Loucy (cell line): ENCODE results near the gene TREX2.

Experiments used
- H2AFZ ChIP-seq: fragments of 200-600 bp; sonication (generic); 2 replicates; pipeline ENCODE4 v1.6.0; 2016; ENCODE audit warnings: antibody characterized with exemption, mild to moderate bottlenecking, low read length, moderate library complexity
- H3F3A ChIP-seq: fragments of 200-600 bp; 2 replicates; pipeline ENCODE4 v1.6.0; 2016; ENCODE audit warnings: antibody characterized with exemption, low read depth, mild to moderate bottlenecking
- H3K27me3 ChIP-seq: fragments of 200-600 bp; sonication (generic); 2 replicates; pipeline ENCODE4 v1.6.1; 2014; ENCODE audit warnings: low read length, mild to moderate bottlenecking; ENCODE audit not compliant: insufficient read depth, poor library complexity, severe bottlenecking
- H3K36me3 ChIP-seq: fragments of 200-600 bp; sonication (generic); 2 replicates; pipeline ENCODE4 v1.6.1; 2016; ENCODE audit warnings: low read length; ENCODE audit not compliant: insufficient read depth
- H3K4me1 ChIP-seq: fragments of 200-600 bp; sonication (generic); 2 replicates; pipeline ENCODE4 v1.5.1; 2014; ENCODE audit warnings: low read length, mild to moderate bottlenecking; ENCODE audit not compliant: insufficient read depth, poor library complexity, severe bottlenecking
- H3K4me2 ChIP-seq: fragments of 200-600 bp; sonication (generic); 2 replicates; pipeline ENCODE4 v1.6.0; 2014; ENCODE audit warnings: antibody characterized with exemption, low read length, low read depth, mild to moderate bottlenecking; ENCODE audit not compliant: poor library complexity, severe bottlenecking
- H3K4me3 ChIP-seq: fragments of 200-600 bp; sonication (generic); 2 replicates; pipeline ENCODE4 v1.5.1; 2014; ENCODE audit warnings: low read length, mild to moderate bottlenecking, mixed read lengths; ENCODE audit not compliant: poor library complexity, severe bottlenecking
- H3K79me2 ChIP-seq: fragments of 200-600 bp; sonication (generic); 2 replicates; pipeline ENCODE4 v1.6.1; 2014; ENCODE audit warnings: low read length; ENCODE audit not compliant: insufficient read depth
- H3K9ac ChIP-seq: fragments of 200-600 bp; sonication (generic); 2 replicates; pipeline ENCODE4 v1.6.0; 2014; ENCODE audit warnings: mild to moderate bottlenecking, low read depth, low read length, moderate library complexity; ENCODE audit not compliant: poor library complexity, severe bottlenecking
- H3K9me2 ChIP-seq: fragments of 200-600 bp; sonication (generic); replicated peaks from 2 replicates; pipeline ENCODE4 v1.6.1; 2016; ENCODE audit warnings: low read depth, low read length, mixed read lengths
- H3K9me3 ChIP-seq: fragments of 200-600 bp; sonication (generic); 2 replicates; pipeline ENCODE4 v1.6.1; 2014; ENCODE audit warnings: mild to moderate bottlenecking, antibody characterized with exemption, low read length, low read depth; ENCODE audit not compliant: insufficient read depth
- H4K20me1 ChIP-seq: fragments of 200-600 bp; sonication (generic); 2 replicates; pipeline ENCODE4 v1.6.0; 2014; ENCODE audit warnings: antibody characterized with exemption, low read length, mild to moderate bottlenecking; ENCODE audit not compliant: insufficient read depth, poor library complexity, severe bottlenecking
- EZH2phosphoT487 ChIP-seq: fragments of 200-600 bp; IDR thresholded peaks from 2 replicates; pipeline ENCODE4 v1.6.1; 2018; ENCODE audit warnings: antibody characterized with exemption, mild to moderate bottlenecking, moderate library complexity, borderline replicate concordance
- TF ChIP-seq, protein P1 (sequence below): fragments of 200-600 bp; sonication (generic); conservative IDR thresholded peaks from 2 replicates; pipeline ENCODE4 v1.5.1; 2014; ENCODE audit warnings: mild to moderate bottlenecking, antibody characterized with exemption, low read length

TREX2 gene

DNA sequence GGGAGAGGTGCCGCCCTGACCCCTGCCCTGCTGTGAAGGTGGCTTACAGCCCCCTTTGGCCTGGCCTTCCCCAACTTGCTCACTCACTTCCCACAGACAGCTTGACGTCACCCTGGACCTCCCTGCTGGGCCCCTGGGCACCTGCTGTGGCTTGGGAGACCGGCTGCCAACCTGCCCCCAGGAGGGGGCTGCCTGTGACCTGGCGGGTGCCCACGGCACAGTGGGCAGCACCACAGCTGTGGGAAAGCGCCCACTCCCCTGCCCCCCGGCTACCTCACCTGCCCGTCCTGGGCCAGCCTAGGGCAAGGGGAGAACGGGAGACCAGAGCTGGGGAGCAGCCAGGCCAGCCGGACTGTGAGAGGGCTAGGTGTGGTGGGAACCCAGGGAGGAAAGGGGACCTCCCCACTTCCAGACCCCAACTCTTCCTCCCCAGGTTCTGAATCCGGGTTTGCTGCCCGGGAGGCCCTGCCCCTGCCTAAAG is 36.9 kb downstream of the TREX2 start:
- Histone ChIP-seq H4K20me1 (no peaks in the 10 kb centered on the region), H3K9me3 (no peaks in the 10 kb centered on the region), H3K36me3 (no peaks in the 10 kb centered on the region), H3K4me2 (no peak overlapping the region), H3K79me2 (no peaks in the 10 kb centered on the region), H3K4me3 (no peak overlapping the region), H3F3A (no peaks in the 10 kb centered on the region), H3K9ac (no peak overlapping the region), H2AFZ (no peak overlapping the region), H3K9me2 (no peaks in the 10 kb centered on the region), H3K27me3 (no peaks in the 10 kb centered on the region), H3K4me1 (no peaks in the 10 kb centered on the region)
- no peak for TF ChIP-seq EZH2phosphoT487

DNA sequence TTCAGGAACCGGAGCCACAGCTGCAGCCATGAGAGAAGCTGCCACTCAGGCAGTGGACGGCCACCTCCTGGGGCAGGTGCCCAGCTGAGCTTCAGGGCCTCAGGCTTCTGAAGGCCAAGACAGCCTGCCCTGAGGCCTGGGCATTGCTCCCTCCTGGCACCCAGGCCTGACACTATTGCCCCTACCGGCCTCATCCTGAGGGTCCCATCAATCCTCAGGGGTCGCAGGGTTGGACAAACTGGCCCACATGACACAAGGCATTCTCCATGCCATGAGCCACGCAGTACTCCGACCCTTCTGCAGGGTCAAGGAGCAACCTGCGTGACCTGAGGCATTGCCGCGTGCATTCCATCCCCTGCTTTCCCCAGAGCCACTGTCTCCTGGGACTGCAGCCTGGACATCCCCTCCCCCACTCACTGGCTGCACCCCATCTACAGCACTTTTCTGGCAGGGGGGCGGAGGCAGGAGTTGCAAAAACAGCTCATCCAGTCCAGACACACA is 37.6 kb downstream of the TREX2 start:
- no peak overlapping the region for H3K9ac ChIP-seq
- H3K9me2 ChIP-seq, result no peaks in the 10 kb centered on the region
- no peaks in the 10 kb centered on the region for H3K27me3 ChIP-seq
- no peaks in the 10 kb centered on the region for H3F3A ChIP-seq
- H3K4me2 ChIP-seq, result no peak overlapping the region
- no peaks in the 10 kb centered on the region for H3K4me1 ChIP-seq
- no peak overlapping the region for H3K4me3 ChIP-seq
- no peaks in the 10 kb centered on the region for H3K9me3 ChIP-seq
- no peak overlapping the region for H2AFZ ChIP-seq
- TF ChIP-seq EZH2phosphoT487, result no peak
- TF ChIP-seq, protein P1, sequence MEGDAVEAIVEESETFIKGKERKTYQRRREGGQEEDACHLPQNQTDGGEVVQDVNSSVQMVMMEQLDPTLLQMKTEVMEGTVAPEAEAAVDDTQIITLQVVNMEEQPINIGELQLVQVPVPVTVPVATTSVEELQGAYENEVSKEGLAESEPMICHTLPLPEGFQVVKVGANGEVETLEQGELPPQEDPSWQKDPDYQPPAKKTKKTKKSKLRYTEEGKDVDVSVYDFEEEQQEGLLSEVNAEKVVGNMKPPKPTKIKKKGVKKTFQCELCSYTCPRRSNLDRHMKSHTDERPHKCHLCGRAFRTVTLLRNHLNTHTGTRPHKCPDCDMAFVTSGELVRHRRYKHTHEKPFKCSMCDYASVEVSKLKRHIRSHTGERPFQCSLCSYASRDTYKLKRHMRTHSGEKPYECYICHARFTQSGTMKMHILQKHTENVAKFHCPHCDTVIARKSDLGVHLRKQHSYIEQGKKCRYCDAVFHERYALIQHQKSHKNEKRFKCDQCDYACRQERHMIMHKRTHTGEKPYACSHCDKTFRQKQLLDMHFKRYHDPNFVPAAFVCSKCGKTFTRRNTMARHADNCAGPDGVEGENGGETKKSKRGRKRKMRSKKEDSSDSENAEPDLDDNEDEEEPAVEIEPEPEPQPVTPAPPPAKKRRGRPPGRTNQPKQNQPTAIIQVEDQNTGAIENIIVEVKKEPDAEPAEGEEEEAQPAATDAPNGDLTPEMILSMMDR, result no peak
- H4K20me1 ChIP-seq, result no peaks in the 10 kb centered on the region
- H3K79me2 ChIP-seq, result no peaks in the 10 kb centered on the region
- H3K36me3 ChIP-seq, result no peaks in the 10 kb centered on the region

DNA sequence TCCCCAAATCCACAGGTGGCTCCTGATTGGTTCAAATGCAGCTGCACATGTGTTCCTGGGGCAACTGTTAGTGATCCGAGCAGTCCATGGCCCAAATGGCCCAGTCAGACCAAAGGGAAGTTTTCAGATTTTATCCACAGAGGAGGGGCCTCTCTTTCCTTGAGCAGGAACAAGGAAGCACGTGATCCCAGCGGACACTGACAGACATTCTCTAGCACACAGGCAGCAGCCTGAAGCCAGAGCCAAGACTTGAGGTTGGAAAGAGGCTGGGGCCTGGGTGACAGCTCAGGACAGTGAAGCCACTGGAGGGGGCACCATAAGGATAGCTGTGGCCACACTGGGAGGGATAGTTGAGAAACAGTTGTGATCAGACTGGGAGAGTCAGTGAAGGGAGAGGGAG is 38.1 kb downstream of the TREX2 start:
- TF ChIP-seq, protein P1, result no peak
- TF ChIP-seq EZH2phosphoT487, result no peak

DNA sequence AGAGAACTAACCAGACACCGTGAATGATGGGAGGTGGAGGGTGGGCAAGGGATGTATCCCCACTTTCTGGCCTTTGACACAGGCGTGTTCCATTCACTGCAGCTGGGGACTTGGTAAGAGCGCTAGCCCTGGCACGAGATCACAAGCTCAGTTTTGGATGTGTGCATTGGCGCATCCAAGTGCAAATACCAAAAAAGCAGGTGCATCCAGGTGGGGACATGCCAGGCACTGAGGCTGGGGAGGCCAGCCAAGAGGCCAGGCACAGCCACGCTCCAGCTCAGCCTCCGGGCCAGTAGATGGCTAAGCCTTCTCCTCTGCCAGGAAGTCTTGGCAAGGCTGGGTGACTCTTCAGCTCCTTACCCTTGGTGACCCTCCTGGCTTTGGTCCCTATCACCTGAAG is 39.0 kb downstream of the TREX2 start:
- H3F3A ChIP-seq, result no peaks in the 10 kb centered on the region
- no peak for TF ChIP-seq EZH2phosphoT487
- TF ChIP-seq, protein P1, result no peak
- no peaks in the 10 kb centered on the region for H3K9me2 ChIP-seq
- H3K27me3 ChIP-seq, result no peaks in the 10 kb centered on the region
- H3K79me2 ChIP-seq, result no peaks in the 10 kb centered on the region
- H3K36me3 ChIP-seq, result no peaks in the 10 kb centered on the region
- no peak overlapping the region for H2AFZ ChIP-seq
- no peak overlapping the region for H3K9ac ChIP-seq
- no peak overlapping the region for H3K4me2 ChIP-seq
- H4K20me1 ChIP-seq, result no peaks in the 10 kb centered on the region
- no peaks in the 10 kb centered on the region for H3K9me3 ChIP-seq
- no peak overlapping the region for H3K4me3 ChIP-seq
- no peaks in the 10 kb centered on the region for H3K4me1 ChIP-seq

More for the DNA sequence above, 38.1 kb downstream of the TREX2 start:
- Histone ChIP-seq H3F3A (no peaks in the 10 kb centered on the region), H3K4me1 (no peaks in the 10 kb centered on the region), H3K27me3 (no peaks in the 10 kb centered on the region), H3K79me2 (no peaks in the 10 kb centered on the region), H4K20me1 (no peaks in the 10 kb centered on the region), H3K9me2 (no peaks in the 10 kb centered on the region), H3K36me3 (no peaks in the 10 kb centered on the region), H3K4me3 (no peak overlapping the region), H2AFZ (no peak overlapping the region), H3K9ac (no peak overlapping the region), H3K9me3 (no peaks in the 10 kb centered on the region), H3K4me2 (no peak overlapping the region)
